Stimulated activated CD4-positive, alpha-beta T cell treated with anti-CD3 and anti-CD28 coated beads, Interleukin-4, amount 100 ng/mL, for 1 hour (primary cell): Measurements from ENCODE around the gene RYR2.

ENCODE experiments used
- DNase-seq: peaks from one replicate; pipeline ENCODE4 v3.0.0-alpha.2; 2020

RYR2 gene

DNA sequence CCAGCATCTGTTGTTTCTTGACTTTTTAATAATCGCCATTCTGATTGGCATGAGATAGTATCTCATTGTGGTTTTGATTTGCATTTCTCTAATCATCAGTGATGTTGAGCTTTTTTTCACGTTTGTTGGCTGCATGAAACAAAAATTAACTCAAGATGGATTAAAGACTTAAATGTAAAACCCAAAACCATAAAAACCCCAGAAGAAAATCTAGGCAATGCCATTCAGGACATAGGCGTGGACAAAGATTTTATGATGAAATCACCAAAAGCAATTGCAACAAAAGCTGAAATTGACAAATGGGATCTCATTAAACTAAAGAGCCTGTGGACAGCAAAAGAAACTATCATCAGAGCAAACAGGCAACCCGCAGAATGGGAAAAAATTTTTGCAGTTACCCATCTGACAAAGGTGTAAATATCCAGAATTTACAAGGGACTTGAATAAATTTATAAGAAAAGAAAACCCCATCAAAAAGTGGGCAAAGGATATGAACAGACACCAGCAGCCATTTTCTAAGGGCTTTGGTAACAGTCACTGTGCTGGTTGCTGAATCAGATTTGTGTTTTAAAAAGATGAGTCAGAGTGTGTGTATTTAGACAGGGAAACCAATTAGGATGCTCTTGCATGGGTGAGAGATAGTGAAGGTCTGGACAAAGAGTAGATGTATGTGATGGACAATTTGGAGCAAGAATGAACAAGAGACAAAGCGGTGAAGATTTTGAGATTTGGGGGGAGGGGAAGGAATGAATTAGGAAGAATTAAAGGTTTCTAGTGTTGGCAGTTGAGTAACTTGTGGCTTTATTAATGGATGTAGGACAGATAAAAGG is 110.7 kb downstream of the RYR2 start:
- no peak for DNase-seq

DNA sequence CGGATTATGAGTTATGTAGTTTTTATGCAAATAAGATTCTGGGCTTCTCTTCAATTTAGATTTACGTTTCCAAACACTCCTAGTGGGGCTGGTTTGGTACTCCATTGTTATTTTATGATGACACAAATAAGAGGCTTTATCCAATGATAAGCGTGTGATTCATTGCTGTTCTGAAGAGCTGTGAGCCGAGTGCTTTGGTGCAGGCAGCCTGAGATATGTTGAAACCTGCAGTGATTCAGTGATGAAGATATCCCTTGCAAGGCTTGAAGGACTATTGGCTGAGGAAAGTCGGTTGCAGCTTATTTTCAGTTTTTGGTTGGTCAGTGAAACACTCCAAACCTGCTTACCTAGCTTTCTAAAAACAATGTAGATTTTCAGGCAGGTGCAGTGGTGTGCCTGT is 112.2 kb downstream of the RYR2 start:
- no peak for DNase-seq

DNA sequence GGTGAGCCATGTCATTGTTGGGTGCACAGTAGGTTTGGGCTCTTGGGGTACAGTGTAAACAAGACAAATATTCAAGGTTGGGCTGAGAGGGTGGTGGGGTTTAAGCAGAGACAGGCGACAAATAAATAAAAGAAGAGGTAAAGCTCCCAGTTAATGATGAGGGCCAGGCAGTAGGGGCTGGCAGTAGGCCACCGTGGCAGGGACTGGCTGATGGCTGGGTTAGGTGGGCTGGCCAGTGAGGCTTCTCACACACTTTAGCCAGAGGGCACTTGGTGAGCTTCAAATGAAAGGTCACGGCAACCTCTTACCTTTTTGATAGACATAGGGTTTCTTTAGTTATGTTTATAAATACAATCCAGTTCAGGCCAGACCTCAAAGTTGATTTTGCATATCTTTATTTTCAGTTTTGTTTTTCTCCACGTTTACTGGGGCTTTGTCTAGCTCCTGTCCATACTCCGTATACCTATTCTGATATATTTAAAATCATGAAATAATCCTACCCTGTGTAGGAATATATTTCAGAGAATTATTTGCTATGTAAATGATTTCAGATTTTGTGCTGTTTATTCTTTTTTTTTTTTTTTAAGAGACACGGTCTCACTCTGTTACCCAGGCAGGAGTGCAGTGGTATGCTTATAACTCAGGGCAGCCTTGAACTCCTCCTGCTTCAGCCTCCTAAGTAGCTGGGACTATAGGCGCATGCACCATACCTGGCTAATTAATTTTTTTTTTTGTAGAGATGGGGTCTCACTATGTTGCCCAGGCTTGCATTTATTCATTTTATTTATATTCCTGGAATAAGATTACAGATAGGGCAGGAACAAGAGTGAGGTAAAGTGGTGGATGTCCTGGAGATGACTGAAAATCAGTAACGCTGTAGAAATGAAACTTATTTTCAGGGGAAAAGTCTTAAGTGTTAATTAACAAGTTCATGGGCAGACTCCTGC is 122.7 kb downstream of the RYR2 start:
- no peak for DNase-seq

DNA sequence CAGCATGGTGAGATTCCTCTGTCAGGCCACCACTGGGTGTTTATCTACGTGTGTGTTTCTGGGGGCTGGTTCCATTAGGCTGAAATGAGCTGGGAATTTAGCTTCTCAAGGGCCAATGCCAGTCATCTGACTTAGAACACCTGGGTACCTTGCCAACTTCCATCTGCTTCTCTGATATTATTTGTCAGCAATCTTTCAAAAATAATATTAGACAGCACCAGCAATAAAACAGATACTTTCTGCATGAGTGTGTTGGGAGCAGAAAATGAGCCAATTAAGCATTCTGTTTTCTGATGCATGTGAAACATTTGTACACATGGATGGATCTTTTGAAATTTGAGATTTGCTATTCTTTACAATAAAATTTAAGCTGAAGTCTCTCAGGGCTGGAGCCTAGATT is 124.1 kb downstream of the RYR2 start:
- no peak for DNase-seq

GRCh38 chr1:237166593-237167101 is 124.7 kb downstream of the RYR2 start:
- no peak for DNase-seq

DNA sequence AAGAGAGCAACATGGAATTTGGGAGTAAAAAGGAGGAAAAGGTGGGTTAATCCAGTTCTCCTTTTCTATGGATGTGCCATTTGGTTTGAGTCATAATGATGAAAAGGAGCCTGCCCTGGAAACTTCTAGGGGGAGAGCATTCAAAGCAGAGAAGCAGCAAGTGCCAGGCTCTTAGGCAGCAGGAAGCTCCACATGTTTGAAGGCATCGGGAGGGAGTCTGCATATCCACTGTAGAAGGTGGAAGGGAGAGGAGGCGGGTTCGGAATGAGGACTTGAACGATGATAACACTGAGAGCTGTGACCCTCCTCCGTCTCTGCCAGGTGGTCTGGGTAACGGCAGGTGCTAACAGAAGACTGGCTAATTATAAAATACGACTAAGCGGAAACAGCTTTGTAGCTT is 128.2 kb downstream of the RYR2 start:
- DNase-seq, result no peak

- no peak for DNase-seq
These were observed 129.6 kb downstream of the RYR2 start for GRCh38 chr1:237171454-237172117.

- no peak for DNase-seq
These were observed 130.1 kb downstream of the RYR2 start for GRCh38 chr1:237172118-237172485.

- no peak for DNase-seq
These were observed 137.5 kb downstream of the RYR2 start for GRCh38 chr1:237179503-237179902.

GRCh38 chr1:237180256-237180655 is 138.3 kb downstream of the RYR2 start:
- DNase-seq, result no peak

- no peak for DNase-seq
These were observed 139.8 kb downstream of the RYR2 start for GRCh38 chr1:237181743-237182317.

- no peak for DNase-seq
These were observed 142.1 kb downstream of the RYR2 start for GRCh38 chr1:237183963-237184540.

DNA sequence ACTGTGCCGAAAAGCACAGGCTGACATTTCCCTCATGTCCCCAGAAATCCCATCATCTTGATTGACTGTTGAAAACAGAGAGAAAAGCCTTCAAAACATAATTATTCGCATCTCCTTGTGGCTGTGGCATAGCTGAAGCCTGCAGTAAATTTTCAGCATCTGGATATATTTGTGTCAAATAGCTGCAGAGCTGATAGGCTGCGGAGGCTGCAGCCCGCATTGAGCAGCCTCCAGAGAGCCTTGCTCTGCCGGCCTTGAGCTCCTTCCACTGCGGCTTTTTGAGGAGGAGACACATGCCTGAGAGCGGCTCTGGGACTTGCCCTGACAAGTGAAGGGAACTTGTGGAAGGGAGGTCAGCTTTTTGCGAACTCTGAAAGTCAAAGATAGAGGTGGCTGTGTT is 144.7 kb downstream of the RYR2 start:
- no peak for DNase-seq

GRCh38 chr1:237187842-237188241 is 145.9 kb downstream of the RYR2 start:
- DNase-seq, result no peak

- no peak for DNase-seq
These were observed 149.4 kb downstream of the RYR2 start for GRCh38 chr1:237191403-237191802.

DNA sequence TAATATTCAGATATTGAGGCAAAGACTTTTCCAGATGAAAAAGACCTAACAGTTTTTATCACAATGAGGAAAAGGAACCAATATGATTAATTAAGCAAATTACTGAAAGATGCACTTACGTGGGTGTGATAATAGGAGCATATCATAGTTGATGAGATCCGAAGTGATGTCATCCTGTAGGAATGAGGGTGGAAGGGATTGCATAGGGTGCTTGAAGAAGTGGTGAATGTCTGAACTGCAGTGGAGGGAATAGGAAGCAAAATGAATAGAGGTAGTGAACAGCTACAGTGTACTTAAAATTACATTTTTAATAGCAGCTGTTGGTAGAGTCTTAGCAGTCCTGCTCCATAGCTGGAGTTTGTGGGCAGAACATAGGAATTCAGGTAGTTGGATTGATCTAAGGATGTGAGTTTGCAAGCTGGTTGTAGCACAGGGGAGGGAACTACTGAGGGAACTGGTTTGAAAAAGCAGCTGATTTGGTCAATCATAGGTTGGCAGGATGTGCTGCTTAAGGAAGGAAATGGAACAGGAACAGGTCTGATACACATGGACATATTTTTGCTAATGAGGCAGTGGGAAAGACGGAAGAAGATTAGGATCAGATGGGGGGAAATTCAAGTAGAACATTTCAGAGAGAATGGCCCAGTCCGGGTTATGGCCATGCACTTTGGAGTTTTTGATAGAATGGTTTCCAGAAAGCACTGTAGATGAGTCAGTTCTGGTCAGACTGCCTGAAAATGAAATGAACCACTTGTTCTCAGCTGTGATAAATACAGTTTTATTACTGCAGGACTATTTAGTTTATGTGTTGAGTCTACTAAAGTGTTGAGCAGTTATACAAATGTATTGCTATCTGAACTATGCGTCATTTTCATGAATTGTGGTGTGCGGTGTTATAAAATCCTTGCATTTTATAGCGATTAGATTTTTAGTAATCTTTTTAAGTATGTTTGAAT is 155.8 kb downstream of the RYR2 start:
- no peak for DNase-seq

DNA sequence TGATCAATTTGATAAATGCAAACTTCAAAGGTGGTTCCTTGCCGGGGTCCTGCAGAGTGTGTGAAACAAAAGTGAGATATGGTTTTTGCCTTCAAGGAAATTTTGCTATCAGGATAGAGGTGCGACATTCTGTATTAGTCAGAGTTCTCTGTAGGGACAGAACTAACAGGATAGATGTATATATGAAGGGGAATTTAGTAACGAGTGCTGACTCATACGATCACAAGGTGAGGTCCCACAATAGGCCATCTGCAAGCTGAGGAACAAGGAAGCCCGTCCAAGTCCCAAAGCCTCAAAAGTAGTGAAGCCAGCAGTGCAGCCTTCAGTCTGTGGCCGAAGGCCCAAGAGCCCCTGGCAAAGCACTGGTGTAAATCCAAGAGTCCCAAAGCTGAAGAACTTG is 157.0 kb downstream of the RYR2 start:
- DNase-seq, result no peak

DNA sequence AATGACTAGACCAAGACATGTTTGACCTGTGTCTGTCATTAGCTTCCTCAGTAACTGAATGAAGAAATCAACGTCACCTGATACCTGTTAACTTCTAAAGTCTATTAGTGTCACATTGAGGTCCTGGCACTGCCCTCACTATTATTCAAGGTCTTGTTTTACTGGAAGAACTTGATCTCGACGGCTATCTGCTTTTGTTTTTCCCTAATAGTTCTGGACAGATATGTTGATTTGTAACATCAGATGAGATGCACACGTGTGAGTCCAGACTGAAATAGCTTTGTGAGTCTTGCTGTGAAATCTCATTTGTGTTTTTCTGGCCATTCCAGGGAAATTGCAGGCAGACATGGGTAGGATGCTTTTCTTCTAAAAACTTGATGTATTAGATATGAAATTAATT is 159.2 kb downstream of the RYR2 start:
- no peak for DNase-seq

DNA sequence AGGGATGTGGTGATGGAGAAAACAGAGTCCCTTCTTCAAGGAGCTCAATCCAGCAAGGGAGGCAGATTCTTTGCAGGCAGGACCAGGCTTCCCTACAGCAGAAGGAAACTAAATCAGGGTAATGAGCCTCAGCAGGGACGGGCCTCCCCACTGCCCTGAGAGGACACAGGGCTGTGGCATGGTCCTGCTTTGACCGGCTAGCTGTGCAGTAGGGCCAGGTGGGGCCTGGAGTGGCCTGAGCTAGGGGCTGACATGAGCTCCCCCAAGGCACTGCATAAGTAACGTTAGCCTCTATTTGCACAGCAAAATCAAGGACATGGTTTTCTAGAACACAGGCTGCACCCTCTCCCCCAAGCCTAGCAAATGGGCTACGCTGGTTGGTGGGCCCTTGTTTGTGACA is 162.9 kb downstream of the RYR2 start:
- DNase-seq, result no peak

- no peak for DNase-seq
These were observed 163.5 kb downstream of the RYR2 start for GRCh38 chr1:237205400-237206064.

DNA sequence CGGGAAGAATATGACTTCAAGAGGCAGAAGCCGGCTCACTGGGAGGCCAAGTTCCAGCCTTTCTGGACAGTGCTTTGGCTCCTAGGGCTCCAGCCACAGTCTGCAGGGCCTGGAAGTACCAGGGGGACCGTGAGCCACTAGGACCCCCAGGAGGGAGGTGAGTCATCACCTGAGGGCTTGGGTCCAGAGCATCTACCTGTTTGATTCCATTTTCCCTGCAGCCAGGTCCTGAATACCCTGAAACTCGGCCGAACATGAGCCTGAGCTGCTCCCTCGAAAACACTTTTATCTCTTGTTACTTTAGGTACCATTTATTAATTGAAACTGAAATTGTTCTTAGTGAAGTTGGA is 164.1 kb downstream of the RYR2 start:
- DNase-seq, result no peak
